Measurements from ENCODE around the gene DUT.

The DUT gene

DNA sequence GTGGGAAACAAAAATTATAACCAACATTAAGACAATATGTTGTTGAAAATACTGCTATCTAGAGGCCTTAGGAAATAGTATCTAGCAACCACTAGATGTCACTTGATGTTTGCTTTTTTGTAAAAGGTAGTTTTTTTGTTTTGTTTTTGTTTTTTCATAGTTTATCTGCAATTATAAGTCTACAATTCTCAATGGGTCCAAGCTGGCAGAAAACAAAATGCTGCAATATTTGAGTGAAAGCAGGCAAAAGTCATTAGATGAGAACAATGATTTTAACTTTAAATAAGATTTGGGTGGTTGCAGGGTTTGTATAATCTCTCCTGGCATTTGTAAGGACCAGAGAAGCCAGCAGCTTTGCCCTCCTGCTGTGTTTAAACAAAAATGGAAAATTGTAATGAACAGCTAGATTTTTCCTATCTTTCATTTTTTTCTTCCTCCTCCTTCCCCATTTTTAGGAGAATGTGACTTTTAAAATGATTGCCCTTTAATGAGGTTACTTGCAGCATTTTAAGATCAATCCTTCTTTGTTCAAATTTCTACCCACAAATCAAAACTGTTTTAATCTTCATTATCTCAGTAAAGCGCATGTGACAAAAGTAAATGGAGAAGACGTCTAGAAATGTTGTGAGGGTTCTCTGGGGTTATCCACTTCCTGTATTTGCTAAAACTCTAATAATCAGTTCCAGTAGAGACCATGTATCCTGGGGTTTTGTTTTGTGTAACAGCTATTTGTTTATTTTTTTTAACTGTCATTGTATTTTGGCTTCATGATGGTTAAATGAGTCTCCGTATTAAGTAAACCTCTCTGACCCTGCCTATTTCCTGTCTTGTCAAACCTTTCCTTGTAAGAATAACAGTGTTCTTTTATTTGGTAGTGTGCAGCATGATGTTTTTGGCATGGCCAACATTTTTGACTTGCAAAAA is 27.3 kb downstream of the DUT start:
- TF ChIP-seq, protein P1, sequence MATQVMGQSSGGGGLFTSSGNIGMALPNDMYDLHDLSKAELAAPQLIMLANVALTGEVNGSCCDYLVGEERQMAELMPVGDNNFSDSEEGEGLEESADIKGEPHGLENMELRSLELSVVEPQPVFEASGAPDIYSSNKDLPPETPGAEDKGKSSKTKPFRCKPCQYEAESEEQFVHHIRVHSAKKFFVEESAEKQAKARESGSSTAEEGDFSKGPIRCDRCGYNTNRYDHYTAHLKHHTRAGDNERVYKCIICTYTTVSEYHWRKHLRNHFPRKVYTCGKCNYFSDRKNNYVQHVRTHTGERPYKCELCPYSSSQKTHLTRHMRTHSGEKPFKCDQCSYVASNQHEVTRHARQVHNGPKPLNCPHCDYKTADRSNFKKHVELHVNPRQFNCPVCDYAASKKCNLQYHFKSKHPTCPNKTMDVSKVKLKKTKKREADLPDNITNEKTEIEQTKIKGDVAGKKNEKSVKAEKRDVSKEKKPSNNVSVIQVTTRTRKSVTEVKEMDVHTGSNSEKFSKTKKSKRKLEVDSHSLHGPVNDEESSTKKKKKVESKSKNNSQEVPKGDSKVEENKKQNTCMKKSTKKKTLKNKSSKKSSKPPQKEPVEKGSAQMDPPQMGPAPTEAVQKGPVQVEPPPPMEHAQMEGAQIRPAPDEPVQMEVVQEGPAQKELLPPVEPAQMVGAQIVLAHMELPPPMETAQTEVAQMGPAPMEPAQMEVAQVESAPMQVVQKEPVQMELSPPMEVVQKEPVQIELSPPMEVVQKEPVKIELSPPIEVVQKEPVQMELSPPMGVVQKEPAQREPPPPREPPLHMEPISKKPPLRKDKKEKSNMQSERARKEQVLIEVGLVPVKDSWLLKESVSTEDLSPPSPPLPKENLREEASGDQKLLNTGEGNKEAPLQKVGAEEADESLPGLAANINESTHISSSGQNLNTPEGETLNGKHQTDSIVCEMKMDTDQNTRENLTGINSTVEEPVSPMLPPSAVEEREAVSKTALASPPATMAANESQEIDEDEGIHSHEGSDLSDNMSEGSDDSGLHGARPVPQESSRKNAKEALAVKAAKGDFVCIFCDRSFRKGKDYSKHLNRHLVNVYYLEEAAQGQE (IDR thresholded peaks at IDR 0.05; ENCODE audit: insufficient read depth in 1 of 2, low read depth in 2 of 2, low read length in 2 of 2): no peak
- TF ChIP-seq TAF1 (IDR thresholded peaks at IDR 0.05; ENCODE audit: borderline replicate concordance, insufficient read depth, low read length): 0 out of 2 replicates have a peak, but pooled peaks have one; percentile 13

DNA sequence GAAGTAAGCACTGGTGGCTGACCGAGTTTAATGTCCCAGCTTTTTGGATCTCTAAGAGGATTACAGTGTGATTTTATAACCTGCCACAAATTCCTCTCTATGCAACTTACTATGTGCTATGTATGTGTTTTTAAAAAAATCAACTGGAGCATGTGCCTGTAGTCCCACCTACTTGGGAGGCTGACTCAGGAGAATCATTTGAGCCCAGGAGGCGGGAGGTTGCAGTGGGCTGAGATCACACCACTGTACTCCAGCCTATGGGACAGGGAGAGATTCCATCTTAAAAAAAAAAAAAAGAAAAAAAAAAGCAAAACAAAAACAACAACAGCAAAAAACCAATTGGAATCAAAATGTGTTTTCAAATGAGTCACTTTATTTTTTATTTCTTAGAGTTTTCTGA is 29.6 kb downstream of the DUT start:
- TF ChIP-seq, protein P1 (IDR thresholded peaks at IDR 0.05; ENCODE audit: insufficient read depth in 1 of 2, low read depth in 2 of 2, low read length in 2 of 2): no peak
- TF ChIP-seq TAF1 (IDR thresholded peaks at IDR 0.05; ENCODE audit: borderline replicate concordance, insufficient read depth, low read length) (no peak), POLR2AphosphoS5 (IDR thresholded peaks at IDR 0.05; ENCODE audit: low read depth, low read length) (no peak), SIN3A (IDR thresholded peaks at IDR 0.05; ENCODE audit: borderline replicate concordance, insufficient read depth, low read length) (no peak), FOXP2 (optimal IDR thresholded peaks at IDR 0.05; ENCODE audit: borderline replicate concordance, extremely low read depth, extremely low read length, insufficient read depth) (no peak)

GRCh38 chr15:48361685-48362084 is 30.5 kb downstream of the DUT start:
- TF ChIP-seq FOXP2 (optimal IDR thresholded peaks at IDR 0.05; ENCODE audit: borderline replicate concordance, extremely low read depth, extremely low read length, insufficient read depth) (no peak), TAF1 (IDR thresholded peaks at IDR 0.05; ENCODE audit: borderline replicate concordance, insufficient read depth, low read length) (no peak), SIN3A (IDR thresholded peaks at IDR 0.05; ENCODE audit: borderline replicate concordance, insufficient read depth, low read length) (no peak)
- TF ChIP-seq, protein P1 (IDR thresholded peaks at IDR 0.05; ENCODE audit: insufficient read depth in 1 of 2, low read depth in 2 of 2, low read length in 2 of 2): no peak

- no peak for TF ChIP-seq SIN3A (IDR thresholded peaks at IDR 0.05; ENCODE audit: borderline replicate concordance, insufficient read depth, low read length)
These were observed 32.2 kb downstream of the DUT start for GRCh38 chr15:48363474-48363873.

- TF ChIP-seq TAF1 (IDR thresholded peaks at IDR 0.05; ENCODE audit: borderline replicate concordance, insufficient read depth, low read length) (no peak), POLR2AphosphoS5 (IDR thresholded peaks at IDR 0.05; ENCODE audit: low read depth, low read length) (no peak), FOXP2 (optimal IDR thresholded peaks at IDR 0.05; ENCODE audit: borderline replicate concordance, extremely low read depth, extremely low read length, insufficient read depth) (no peak), SIN3A (IDR thresholded peaks at IDR 0.05; ENCODE audit: borderline replicate concordance, insufficient read depth, low read length) (no peak)
- TF ChIP-seq, protein P1 (IDR thresholded peaks at IDR 0.05; ENCODE audit: insufficient read depth in 1 of 2, low read depth in 2 of 2, low read length in 2 of 2): no peak
These were observed 34.3 kb downstream of the DUT start for GRCh38 chr15:48365575-48365974.
